Trophoblast cell (in vitro differentiated cells and primary cell): ENCODE measurements around the gene CTSK.

ENCODE experiments used
- DNase-seq, 2 donors: peaks; one replicate each; pipeline ENCODE4 v3.0.0-alpha.2; 2016
- H2AFZ ChIP-seq: 2 replicates; pipeline ENCODE4 v1.6.1; 2013; ENCODE audit warnings: low read length, moderate library complexity, mild to moderate bottlenecking; ENCODE audit not compliant: insufficient read depth, poor library complexity
- H2AK5ac ChIP-seq: 2 replicates; pipeline ENCODE4 v1.6.1; 2013; ENCODE audit warnings: mild to moderate bottlenecking, low read length
- H2BK120ac ChIP-seq: 2 replicates; pipeline ENCODE4 v1.6.1; 2013; ENCODE audit warnings: low read length, mild to moderate bottlenecking, moderate library complexity; ENCODE audit not compliant: insufficient read depth, poor library complexity
- H2BK12ac ChIP-seq: 2 replicates; pipeline ENCODE4 v1.6.1; 2013; ENCODE audit warnings: mild to moderate bottlenecking, low read length, moderate library complexity
- H2BK5ac ChIP-seq: 2 replicates; pipeline ENCODE4 v1.6.1; 2013; ENCODE audit warnings: low read length, low read depth, moderate library complexity, mild to moderate bottlenecking; ENCODE audit not compliant: poor library complexity
- H3K14ac ChIP-seq: 2 replicates; pipeline ENCODE4 v1.6.1; 2013; ENCODE audit warnings: mild to moderate bottlenecking, low read length
- H3K18ac ChIP-seq: 2 replicates; pipeline ENCODE4 v1.6.1; 2013; ENCODE audit warnings: mild to moderate bottlenecking, low read length
- H3K23ac ChIP-seq: 2 replicates; pipeline ENCODE4 v1.6.1; 2013; ENCODE audit warnings: low read length
- H3K27ac ChIP-seq: 2 replicates; pipeline ENCODE4 v1.5.1; 2013; ENCODE audit warnings: low read depth, mild to moderate bottlenecking, inconsistent platforms, low read length, moderate library complexity
- H3K27me3 ChIP-seq: 2 replicates; pipeline ENCODE4 v1.6.1; 2013; ENCODE audit warnings: inconsistent platforms, mild to moderate bottlenecking, low read length, moderate library complexity; ENCODE audit not compliant: insufficient read depth
- H3K36me3 ChIP-seq, 2 experiments: 1 replicate in 1 of 2; 2 replicates in 1 of 2; pipeline ENCODE4 v1.6.1; 2013; ENCODE audit warnings: low read length in 2 of 2, mild to moderate bottlenecking in 2 of 2, moderate library complexity in 1 of 2; ENCODE audit not compliant: insufficient read depth in 2 of 2, control insufficient read depth in 1 of 2
- H3K4ac ChIP-seq: 2 replicates; pipeline ENCODE4 v1.6.1; 2013; ENCODE audit warnings: low read depth, mild to moderate bottlenecking, low read length, moderate library complexity
- H3K4me1 ChIP-seq, 2 experiments: 1 replicate in 1 of 2; 2 replicates in 1 of 2; pipeline ENCODE4 v1.6.1; 2013; ENCODE audit warnings: low read length in 2 of 2, mild to moderate bottlenecking in 2 of 2, moderate library complexity in 1 of 2; ENCODE audit not compliant: insufficient read depth in 2 of 2, control insufficient read depth in 1 of 2
- H3K4me2 ChIP-seq: 2 replicates; pipeline ENCODE4 v1.6.1; 2013; ENCODE audit warnings: inconsistent platforms, mild to moderate bottlenecking, low read length, moderate library complexity
- H3K4me3 ChIP-seq: 2 replicates; pipeline ENCODE4 v1.5.1; 2013; ENCODE audit warnings: mild to moderate bottlenecking, low read depth, low read length, inconsistent platforms
- H3K79me1 ChIP-seq: one replicate; pipeline ENCODE4 v1.6.1; 2013; ENCODE audit warnings: low read length
- H3K79me2 ChIP-seq: 2 replicates; pipeline ENCODE4 v1.6.1; 2013; ENCODE audit warnings: low read length, mild to moderate bottlenecking; ENCODE audit not compliant: control insufficient read depth, insufficient read depth, poor library complexity
- H3K9ac ChIP-seq: 2 replicates; pipeline ENCODE4 v1.6.1; 2013; ENCODE audit warnings: mild to moderate bottlenecking, low read length
- H3K9me3 ChIP-seq: 2 replicates; pipeline ENCODE4 v1.6.1; 2013; ENCODE audit warnings: low read depth, mild to moderate bottlenecking, control low read depth, inconsistent platforms, low read length; ENCODE audit not compliant: insufficient read depth
- H4K12ac ChIP-seq: 2 replicates; pipeline ENCODE4 v1.6.1; 2013; ENCODE audit warnings: low read depth, mild to moderate bottlenecking, low read length, moderate library complexity
- H4K8ac ChIP-seq: 2 replicates; pipeline ENCODE4 v1.6.1; 2013; ENCODE audit warnings: low read depth, mild to moderate bottlenecking, low read length, moderate library complexity
- H4K91ac ChIP-seq: one replicate; pipeline ENCODE4 v1.6.1; 2013; ENCODE audit warnings: low read depth, mild to moderate bottlenecking, low read length, moderate library complexity
- WGBS: extraction: QIAGEN DNeasy Blood & Tissue Kit; methylation state at CpG from one replicate; pipeline ENCODE4 v1.1.7; 2013; ENCODE audit warnings: missing lambda C conversion rate; ENCODE audit not compliant: insufficient read length, insufficient coverage; ENCODE audit errors: extremely low coverage; 5-methylcytosine and 5-hydroxymethylcytosine counted together

Gene CTSK

GRCh38 chr1:150813028-150813707 is 5.1 kb upstream of the CTSK start:
- Histone ChIP-seq H3K79me1 (no peaks in the 10 kb centered on the region), H3K4me3 (no peak overlapping the region), H3K23ac (no peak overlapping the region), H3K27me3 (no peaks in the 10 kb centered on the region), H2BK12ac (no peak overlapping the region), H3K27ac (no peak overlapping the region), H3K4me1 (no peaks in the 10 kb centered on the region), H3K14ac (no peak overlapping the region), H3K9ac (no peak overlapping the region), H3K4ac (no peak overlapping the region), H4K8ac (no peak overlapping the region), H3K18ac (no peak overlapping the region), H2BK5ac (no peak overlapping the region), H4K12ac (no peak overlapping the region), H3K4me2 (no peak overlapping the region), H3K9me3 (no peaks in the 10 kb centered on the region), H2AFZ (no peak overlapping the region), H2BK120ac (no peak overlapping the region), H3K79me2 (no peaks in the 10 kb centered on the region), H2AK5ac (no peak overlapping the region), H3K36me3 (peaks cover 19 to 34% of the 10 kb centered on the region in 2 experiments), H4K91ac (no peak overlapping the region)
- peak; percentile 58 to 76 for DNase-seq
- no CpG with 5 or more reads among the region's 5 CpGs for WGBS

GRCh38 chr1:150810958-150811659 is 3.0 kb upstream of the CTSK start:
- Histone ChIP-seq H3K27me3 (no peaks in the 10 kb centered on the region), H2AK5ac (no peak overlapping the region), H3K4me2 (no peak overlapping the region), H3K4me1 (no peaks in the 10 kb centered on the region), H2BK120ac (no peak overlapping the region), H3K23ac (no peak overlapping the region), H3K27ac (no peak overlapping the region), H3K18ac (no peak overlapping the region), H4K12ac (no peak overlapping the region), H3K4ac (no peak overlapping the region), H2BK12ac (no peak overlapping the region), H3K36me3 (peaks cover 14 to 19% of the 10 kb centered on the region in 2 experiments), H4K8ac (no peak overlapping the region), H4K91ac (no peak overlapping the region), H3K14ac (no peak overlapping the region), H3K79me1 (no peaks in the 10 kb centered on the region), H3K9ac (no peak overlapping the region), H3K4me3 (no peak overlapping the region), H3K9me3 (no peaks in the 10 kb centered on the region), H2AFZ (no peak overlapping the region), H2BK5ac (no peak overlapping the region), H3K79me2 (no peaks in the 10 kb centered on the region)
- WGBS: no CpG with 5 or more reads among the region's 9 CpGs
- no peak for DNase-seq

- Histone ChIP-seq H3K4ac (no peak overlapping the region), H3K14ac (no peak overlapping the region), H3K18ac (no peak overlapping the region), H2BK120ac (no peak overlapping the region), H2BK5ac (no peak overlapping the region), H3K9ac (no peak overlapping the region), H3K79me2 (no peaks in the 10 kb centered on the region), H3K23ac (no peak overlapping the region), H3K9me3 (no peaks in the 10 kb centered on the region), H3K79me1 (no peaks in the 10 kb centered on the region), H4K91ac (no peak overlapping the region), H3K27me3 (no peaks in the 10 kb centered on the region), H2AK5ac (no peak overlapping the region), H2BK12ac (no peak overlapping the region), H3K36me3 (peaks cover 10 to 18% of the 10 kb centered on the region in 2 experiments), H4K12ac (no peak overlapping the region), H3K4me2 (no peak overlapping the region), H3K27ac (no peak overlapping the region), H2AFZ (no peak overlapping the region), H4K8ac (no peak overlapping the region), H3K4me1 (no peaks in the 10 kb centered on the region), H3K4me3 (no peak overlapping the region)
- WGBS: no CpG with 5 or more reads among the region's 3 CpGs
- DNase-seq: no peak
These were observed 1.6 kb upstream of the CTSK start for GRCh38 chr1:150809651-150810050.

- H3K9me3 ChIP-seq: no peaks in the 10 kb centered on the region
- no peak overlapping the region for H2AFZ ChIP-seq
- no peaks in the 10 kb centered on the region for H3K79me2 ChIP-seq
- no peak overlapping the region for H3K4ac ChIP-seq
- H3K18ac ChIP-seq: no peak overlapping the region
- H2AK5ac ChIP-seq: no peak overlapping the region
- no CpG with 5 or more reads among the region's 2 CpGs for WGBS
- no peak overlapping the region for H3K4me2 ChIP-seq
- H3K27ac ChIP-seq: no peak overlapping the region
- no peak overlapping the region for H4K8ac ChIP-seq
- H3K14ac ChIP-seq: no peak overlapping the region
- peaks cover 7 to 15% of the 10 kb centered on the region in 2 experiments for H3K36me3 ChIP-seq
- H2BK120ac ChIP-seq: no peak overlapping the region
- no peaks in the 10 kb centered on the region for H3K27me3 ChIP-seq
- DNase-seq: no peak
- no peak overlapping the region for H2BK5ac ChIP-seq
- no peak overlapping the region for H2BK12ac ChIP-seq
- H3K4me3 ChIP-seq: no peak overlapping the region
- H3K4me1 ChIP-seq: no peaks in the 10 kb centered on the region
- no peak overlapping the region for H3K9ac ChIP-seq
- H3K23ac ChIP-seq: no peak overlapping the region
- no peak overlapping the region for H4K12ac ChIP-seq
- H4K91ac ChIP-seq: no peak overlapping the region
- H3K79me1 ChIP-seq: no peaks in the 10 kb centered on the region
These were observed 786 bp upstream of the CTSK start for GRCh38 chr1:150808846-150809245.
